Fibroblast of the aortic adventitia (primary cell): ENCODE results near the gene TBC1D2B. TPM values are rescaled to one million over a fixed set of nuclear protein-coding genes. Genes with fewer than 3 reads are reported as not detected.

Experiments used
- DNase-seq: peaks from one replicate; pipeline ENCODE4 v3.0.0-alpha.2; 2010; ENCODE audit warnings: low read depth
- H3K4me3 ChIP-seq: 2 replicates; pipeline ENCODE4 v1.5.1; 2011; ENCODE audit warnings: low read depth, mild to moderate bottlenecking, control low read depth, low read length, moderate library complexity
- CTCF ChIP-seq: IDR thresholded peaks from 2 replicates; pipeline ENCODE4 v1.5.1; 2011; ENCODE audit warnings: mild to moderate bottlenecking, low read length, control low read depth, inconsistent platforms; ENCODE audit not compliant: insufficient read depth
- total RNA-seq: library from RNA; depleted of rRNA; stranded (reverse); fragments of >200 nt; gene quantifications from 2 replicates; pipeline ENCODE4 v1.2.3, GENCODE V29; 2012; ENCODE audit warnings: low replicate concordance

TBC1D2B gene
- total RNA-seq, 1 donor, result 28.9 TPM

- TF ChIP-seq CTCF, result no peak
- no peak overlapping the region for H3K4me3 ChIP-seq
- no peak for DNase-seq
These were observed 4.7 kb upstream of the TBC1D2B start for GRCh38 chr15:78082106-78082742.

GRCh38 chr15:78080088-78080460, 2.6 kb upstream of the TBC1D2B start:
- no peak overlapping the region for H3K4me3 ChIP-seq
- no peak for TF ChIP-seq CTCF
- DNase-seq, result no peak

- no peak for DNase-seq
- no peak for TF ChIP-seq CTCF
- no peak overlapping the region for H3K4me3 ChIP-seq
These were observed 2.0 kb upstream of the TBC1D2B start for GRCh38 chr15:78079298-78080087.

GRCh38 chr15:78077871-78078210, 330 bp upstream of the TBC1D2B start:
- TF ChIP-seq CTCF, result no peak
- no peak for DNase-seq
- H3K4me3 ChIP-seq, result peak overlapping the region; percentile 91

GRCh38 chr15:78076231-78077052, 1.1 kb downstream of the TBC1D2B start:
- peak overlapping the region; percentile 91 for H3K4me3 ChIP-seq
- peak; percentile 24 for TF ChIP-seq CTCF
- DNase-seq, result no peak

- TF ChIP-seq CTCF, result no peak
- H3K4me3 ChIP-seq, result peak overlapping the region; percentile 91
- DNase-seq, result peak; percentile 93
These were observed 1.9 kb downstream of the TBC1D2B start for GRCh38 chr15:78075490-78076230.
